Cerebellar nuclear complex (tissue), 1 donor: Measurements from ENCODE around the gene GKN2.

Experiments used
- DNase-seq, 2 experiments: peaks; one replicate each; lab custom pipeline; 2025; lab: John Stamatoyannopoulos, UW

The GKN2 gene, protein sequence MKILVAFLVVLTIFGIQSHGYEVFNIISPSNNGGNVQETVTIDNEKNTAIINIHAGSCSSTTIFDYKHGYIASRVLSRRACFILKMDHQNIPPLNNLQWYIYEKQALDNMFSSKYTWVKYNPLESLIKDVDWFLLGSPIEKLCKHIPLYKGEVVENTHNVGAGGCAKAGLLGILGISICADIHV

DNA sequence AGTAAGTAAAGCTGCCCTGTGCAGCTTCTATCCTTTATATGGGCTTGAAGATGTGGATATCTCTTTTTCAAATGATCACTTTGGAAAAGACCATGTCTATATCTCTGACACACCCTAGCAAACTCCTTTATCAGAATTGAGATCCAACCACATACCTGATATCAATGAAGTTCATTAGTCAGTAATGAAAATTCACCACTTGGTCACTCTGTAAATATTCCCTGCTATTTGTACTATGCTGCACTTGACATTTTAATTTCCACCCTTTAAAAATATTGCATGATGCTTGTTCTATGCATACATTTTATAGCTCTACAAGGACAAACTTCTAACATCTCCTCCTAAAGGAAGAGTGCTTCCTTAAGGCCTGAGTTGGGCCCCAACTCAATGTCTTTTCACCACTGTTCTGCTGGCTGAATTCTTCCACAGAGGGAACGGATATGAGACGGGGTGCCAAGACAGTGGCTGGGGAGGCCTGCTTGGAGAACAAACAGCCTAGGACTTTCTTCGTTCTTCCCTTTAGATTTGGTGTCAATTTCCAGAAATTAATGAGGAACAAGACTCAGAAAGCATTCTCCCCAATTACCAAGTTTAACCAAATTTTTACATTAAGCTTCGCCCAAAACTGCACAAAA, at the start of gene GKN2:
Gene GKN2, minus strand, starts transcription at position 7 of the 635 bp plus-strand sequence. CDS start 32 bp downstream, outside the sequence.
- DNase-seq: no peak

DNA sequence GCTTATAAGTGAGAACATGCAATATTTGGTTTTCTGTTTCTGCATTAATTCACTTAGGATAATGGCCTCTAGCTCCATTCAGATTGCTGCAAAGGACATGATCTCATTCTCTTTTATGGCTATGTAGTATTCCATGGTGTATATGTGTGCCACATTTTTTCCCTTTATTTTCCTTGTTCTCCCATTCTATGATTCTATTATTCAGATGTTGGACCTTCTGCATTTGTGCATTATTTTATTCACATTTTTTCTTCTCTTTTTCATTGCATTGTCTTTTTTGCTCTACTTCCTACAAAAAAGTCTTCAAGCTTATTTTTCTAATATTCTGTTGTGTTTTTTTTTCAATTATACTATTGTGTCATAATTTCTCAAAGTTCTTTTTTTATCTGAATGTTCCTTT, 49.2 kb upstream of the GKN2 start:
- no peak for DNase-seq

DNA sequence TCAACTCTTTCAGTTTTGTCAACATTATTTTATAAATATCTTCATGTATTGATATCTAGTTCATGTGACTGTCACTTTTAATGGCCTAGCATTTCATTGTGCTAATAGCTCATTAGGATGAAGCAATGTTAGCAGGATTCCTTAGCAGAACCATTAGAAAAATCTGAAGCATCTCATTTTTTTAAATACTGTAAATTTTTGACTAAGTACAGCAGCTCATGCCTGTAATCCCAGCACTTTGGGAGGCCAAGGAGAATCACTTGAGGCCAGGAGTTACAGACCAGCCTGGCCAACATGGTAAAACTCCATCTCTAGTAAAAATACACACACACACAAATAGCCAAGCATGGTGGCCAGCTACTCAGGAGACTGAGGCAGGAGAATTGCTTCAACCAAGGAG, 44.7 kb upstream of the GKN2 start:
- no peak for DNase-seq

DNA sequence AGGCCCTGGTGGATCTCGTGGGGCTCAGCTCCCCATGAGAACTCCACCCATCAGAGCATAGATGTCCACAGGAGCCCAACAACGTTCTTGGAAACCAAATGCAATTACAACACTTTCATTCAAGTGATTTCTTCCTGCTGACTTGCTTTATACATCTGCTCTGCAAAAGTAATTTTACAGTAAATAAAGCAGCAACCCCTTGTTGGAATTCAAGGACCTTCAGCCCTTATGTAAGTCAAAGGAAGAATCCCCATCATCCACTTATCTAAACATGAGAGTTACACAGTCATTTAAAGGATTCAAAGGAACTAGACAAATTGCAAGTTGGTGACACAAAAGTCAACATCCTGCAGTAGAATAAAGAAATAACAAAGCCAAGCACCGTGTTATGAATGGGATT, 43.2 kb upstream of the GKN2 start:
- DNase-seq: no peak

DNA sequence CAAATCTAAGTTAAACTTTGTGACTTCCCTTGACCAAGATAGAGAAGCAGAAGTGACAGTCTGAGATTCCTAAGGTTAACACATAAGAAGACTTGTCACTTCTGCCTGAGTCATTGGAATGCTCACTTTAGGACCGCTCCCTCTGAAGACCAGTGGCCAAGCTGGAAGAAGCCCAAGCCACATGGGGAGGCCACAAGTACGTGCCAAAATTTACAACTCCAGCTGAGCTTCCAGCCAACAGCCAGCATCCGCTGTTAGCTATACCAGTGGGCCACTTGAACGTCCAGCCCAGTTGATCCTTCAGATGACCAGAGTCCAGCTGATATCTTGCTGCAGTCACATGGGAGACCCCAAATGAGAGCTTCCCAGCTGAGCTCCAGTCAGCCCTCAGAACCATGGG, 42.2 kb upstream of the GKN2 start:
- DNase-seq: no peak

DNA sequence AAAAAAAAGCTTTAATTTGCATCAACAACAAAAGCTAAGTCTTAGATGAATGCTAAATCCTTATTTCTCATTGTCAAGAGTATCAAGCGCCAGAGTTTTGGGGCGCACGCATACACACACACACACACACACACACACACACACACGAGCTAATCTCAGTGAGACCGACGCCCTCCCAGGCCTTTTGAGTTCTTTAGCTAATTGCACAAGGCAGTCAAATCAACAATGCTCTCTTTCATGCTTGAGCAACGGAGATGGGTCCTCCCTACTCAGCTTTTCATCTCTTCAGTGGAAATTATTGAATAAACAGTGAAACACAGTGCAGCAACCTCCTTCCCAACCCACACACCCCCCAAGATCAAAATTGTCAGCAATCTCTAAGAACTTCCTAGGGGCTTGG, 41.0 kb upstream of the GKN2 start:
- DNase-seq: no peak

DNA sequence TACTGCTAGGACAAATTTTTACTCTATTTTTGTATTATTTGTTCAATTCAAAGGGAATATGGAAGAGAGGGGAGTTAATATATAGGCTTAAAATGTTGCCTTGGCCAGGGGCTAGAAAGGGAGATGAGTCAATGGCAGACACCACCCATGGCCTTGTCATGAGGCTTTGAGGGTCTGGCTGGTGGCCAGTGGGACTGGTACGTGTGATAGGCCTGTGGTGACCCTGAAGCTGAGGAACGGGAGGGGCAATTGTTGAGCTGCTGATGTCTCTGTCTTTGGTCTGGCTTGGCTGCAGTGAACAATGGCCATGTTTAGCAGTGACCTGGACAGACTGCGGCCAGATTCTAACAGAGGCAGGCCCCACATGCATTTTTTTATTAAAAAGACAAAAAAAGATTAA, 40.2 kb upstream of the GKN2 start:
- DNase-seq: no peak

DNA sequence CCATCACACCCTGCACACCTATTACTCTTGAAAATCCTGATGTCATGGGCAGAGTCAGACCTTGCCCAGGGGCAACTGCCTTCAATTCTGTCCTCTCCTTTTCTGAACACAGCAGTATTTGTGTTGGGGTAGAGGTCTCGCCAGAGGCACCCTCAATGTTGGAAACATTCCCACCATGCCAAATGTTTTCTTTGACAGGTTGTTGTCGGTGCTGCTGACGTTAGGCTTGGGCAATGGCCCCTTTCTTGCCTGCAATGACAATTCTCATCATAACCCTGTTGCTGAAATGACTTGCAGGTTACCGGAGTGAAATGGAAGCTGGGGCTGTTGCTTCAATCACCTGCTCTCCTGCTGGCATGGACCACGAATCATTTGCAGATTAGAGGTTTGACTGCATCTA, 39.6 kb upstream of the GKN2 start:
- no peak for DNase-seq

DNA sequence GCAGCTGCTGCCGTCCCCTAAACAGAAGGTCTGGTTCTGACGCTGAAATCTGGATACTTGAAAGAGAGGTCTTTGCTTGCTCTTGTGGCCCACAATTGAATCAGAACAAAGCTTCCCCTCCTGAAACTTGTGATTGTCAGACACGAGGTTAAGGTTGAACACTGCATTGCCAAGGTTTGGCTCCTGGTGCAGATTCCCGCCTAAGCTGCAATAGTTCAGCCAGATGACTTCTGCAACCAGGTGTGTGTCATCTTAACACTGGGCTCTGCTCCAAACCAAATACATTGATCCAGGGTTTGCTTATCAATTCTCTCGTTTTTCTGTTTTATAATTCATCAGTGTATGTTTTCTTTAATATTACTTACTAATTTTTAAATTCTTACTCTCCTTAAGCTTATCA, 36.3 kb upstream of the GKN2 start:
- DNase-seq: no peak

DNA sequence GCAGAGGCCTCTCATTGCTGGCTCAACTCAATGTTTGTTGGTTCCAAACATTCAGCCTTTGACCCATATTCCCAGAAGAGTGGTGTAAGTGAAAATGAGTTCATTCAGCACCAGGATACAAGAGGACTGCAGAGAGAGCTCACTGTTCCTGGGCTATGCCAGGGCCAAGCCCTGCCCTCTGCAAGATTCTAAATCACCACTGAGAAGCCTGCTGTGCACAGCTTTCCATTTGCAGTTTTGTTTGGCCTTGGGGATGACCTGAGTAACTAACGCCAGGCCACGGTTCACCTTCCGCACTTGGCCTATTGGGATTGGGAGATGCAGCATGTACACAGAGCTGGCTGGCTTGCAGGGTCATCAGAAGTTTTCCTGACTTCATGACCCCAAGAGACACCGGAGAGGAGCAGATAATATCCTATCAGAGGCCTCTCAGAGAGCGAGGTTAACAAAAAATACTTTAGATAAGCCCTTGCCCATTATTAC, 34.4 kb upstream of the GKN2 start:
- DNase-seq: no peak

DNA sequence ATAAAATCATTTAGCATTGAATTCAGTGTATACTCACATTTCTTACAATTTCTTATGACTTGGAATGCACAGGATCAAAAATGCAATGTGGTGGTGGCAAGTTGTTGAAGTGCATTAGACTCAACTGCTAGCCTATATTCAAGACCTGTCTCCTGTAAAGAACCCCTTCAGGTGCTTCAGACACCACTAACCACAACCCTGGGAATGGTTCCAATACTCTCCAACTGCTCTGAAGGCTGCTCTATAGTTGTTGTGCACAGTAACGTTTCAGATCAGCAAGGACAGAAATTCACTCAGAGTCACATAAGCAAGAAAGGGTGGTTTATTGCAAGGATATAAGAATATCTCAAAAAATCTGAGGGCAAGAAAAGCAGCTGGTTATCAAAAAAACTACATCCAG, 28.3 kb upstream of the GKN2 start:
- no peak for DNase-seq

DNA sequence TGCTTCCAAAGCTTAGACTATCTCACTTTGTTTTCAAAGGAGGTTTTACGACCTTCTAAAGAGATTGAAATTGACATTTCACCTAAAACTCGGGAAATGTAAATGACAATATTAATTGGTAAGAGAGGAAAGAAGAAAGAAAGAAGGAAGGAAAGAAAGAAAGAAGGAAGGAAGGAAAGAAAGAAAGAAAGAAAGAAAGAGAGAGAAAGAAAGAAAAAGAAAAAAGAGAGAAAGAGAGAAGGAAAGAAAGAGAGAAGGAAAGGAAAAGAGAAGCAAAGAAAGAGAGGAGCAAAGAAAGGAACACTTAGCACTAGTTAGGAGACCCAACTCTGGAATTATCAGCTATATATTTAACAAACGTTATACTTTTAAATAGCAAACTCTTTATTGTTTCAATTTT, 25.4 kb upstream of the GKN2 start:
- no peak for DNase-seq

DNA sequence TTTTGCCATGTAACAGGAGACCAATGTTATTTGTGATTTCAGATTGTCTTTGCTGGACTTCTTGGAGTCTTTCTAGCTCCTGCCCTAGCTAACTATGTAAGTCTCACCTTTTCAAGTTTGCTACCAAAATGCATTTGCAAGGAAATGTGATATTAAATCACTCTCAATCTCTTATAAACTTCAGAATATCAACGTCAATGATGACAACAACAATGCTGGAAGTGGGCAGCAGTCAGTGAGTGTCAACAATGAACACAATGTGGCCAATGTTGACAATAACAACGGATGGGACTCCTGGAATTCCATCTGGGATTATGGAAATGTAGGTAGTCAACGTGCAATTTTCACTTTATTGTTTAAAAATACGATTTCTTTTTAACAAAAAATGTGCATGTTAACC, 24.8 kb upstream of the GKN2 start:
- DNase-seq: no peak

DNA sequence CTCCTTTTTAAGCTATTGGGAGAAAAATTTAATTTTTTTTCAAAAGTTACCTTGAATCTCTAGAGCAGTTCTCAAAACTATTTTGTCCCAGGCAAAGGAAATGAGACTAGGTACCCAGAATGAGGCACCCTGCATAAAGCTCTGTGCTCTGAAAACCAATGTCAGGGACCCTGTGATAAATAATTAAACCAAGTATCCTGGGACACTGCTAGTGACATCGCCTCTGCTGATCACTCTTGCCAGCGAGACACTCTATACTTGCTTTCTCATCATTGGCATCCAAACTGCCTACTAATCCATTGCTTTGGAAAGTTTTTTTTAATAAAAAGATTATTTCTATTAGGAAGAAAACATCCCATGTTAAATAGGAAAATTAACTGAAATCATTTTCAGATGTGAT, 23.2 kb upstream of the GKN2 start:
- no peak for DNase-seq

DNA sequence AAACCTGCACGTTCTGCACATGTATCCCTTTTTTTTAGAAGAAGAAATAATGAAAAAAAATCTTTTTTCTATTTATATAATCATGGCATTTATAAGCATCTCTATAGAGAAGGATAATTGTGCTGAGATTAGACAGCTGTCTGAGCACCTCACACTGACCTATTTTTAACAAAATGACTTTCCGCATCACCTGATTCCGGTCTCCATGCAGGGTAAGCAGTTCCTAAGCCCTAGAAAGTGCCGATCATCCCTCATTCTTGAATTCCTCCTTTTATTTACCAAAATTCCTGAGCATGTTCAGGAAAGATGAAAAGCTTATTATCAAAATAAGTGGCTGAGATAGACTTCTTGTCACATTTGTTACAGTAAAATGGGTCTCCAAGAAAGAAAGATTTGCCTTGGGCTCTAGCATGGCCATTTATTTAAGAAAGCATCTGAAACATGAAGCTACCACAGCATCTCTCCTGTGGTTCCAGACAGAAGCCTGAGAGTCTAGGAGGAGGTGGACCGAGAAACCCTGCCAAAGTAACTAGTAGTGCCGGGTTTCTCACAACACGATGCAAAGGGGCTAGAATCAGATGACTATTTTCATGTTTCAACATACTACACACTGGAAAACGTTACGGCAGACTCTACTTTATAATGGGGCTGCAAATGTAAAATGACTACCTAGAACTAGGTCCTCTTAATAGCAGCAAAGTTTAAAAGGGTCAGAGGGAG, 22.4 kb upstream of the GKN2 start:
- DNase-seq: no peak

DNA sequence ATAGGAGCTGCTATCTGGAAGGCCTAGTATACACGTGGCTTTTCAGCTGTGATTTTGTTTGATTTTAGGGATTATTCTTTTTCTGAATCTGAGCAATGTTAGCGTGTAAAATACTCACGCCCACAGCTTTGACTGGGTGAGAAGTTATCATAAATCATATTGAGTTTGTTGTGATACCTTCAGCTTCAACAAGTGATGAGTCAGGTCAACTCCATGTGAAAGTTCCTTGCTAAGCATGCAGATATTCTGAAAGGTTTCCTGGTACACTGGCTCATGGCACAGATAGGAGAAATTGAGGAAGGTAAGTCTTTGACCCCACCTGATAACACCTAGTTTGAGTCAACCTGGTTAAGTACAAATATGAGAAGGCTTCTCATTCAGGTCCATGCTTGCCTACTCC, 21.6 kb upstream of the GKN2 start, which contains the start of gene GKN1:
Gene GKN1, plus strand, starts transcription at position 386 of the 400 bp plus-strand sequence. CDS start 42 bp downstream, outside the sequence.
- DNase-seq: no peak

DNA sequence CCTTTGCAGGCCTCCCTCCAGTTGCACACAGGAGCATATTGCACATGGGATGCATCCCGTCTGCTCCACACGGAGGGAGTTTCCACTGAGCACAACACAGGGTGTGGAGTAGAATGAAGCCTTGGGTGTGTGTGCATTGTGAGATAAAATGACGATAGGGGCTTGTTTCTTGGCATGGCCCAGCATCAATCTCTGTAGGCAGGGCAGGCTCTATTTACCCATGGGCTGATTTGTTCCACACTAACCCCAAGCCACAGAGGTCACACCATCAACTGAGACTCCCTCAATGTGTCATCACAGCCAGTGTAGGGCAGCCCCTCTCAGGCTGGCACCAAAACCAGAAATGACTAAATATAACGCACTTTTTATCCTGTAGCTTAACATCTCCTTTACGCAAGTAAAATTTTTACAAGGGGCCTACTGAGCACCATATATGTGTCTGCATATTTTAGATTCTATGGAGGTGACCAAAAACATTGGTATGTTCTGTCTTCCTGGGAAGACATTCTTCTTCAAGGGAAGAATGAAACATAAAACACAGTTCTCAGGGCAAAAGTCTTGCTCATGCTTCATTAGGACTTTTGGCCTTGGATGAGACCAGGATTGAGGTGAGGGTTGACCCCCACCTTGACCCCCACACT, 19.0 kb upstream of the GKN2 start:
- no peak for DNase-seq

DNA sequence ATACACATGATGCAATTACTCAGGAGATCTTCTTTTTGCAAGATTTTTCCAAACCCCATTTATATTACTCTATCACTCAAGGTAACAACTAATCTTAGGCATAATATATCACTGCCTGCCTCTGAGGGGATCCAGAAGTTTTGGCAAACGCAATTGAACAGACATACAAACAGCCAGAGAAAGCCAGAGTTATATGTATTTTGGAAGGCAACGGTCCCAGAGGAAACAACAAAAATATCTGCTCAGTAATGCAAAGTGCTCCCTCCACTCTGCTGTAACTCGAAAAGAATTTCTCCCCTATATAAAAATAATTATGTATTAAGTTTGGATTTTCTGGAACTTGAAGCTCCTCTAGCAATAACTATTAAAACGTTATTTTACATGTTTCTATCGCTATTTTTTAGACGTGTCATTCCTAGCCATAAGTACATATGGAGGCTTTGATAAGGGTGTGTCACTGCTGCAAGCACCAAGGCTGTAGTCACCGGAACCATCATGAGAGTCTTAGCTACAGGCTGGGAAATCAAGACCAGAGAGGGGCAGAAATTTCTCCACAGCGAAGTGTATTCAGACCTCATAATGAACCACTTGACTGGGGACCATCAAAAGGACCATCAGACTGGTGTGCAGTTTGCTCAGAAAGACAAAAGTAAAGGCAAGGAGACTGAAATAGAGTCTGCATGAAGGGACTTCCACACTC, 18.0 kb upstream of the GKN2 start:
- DNase-seq: no peak

DNA sequence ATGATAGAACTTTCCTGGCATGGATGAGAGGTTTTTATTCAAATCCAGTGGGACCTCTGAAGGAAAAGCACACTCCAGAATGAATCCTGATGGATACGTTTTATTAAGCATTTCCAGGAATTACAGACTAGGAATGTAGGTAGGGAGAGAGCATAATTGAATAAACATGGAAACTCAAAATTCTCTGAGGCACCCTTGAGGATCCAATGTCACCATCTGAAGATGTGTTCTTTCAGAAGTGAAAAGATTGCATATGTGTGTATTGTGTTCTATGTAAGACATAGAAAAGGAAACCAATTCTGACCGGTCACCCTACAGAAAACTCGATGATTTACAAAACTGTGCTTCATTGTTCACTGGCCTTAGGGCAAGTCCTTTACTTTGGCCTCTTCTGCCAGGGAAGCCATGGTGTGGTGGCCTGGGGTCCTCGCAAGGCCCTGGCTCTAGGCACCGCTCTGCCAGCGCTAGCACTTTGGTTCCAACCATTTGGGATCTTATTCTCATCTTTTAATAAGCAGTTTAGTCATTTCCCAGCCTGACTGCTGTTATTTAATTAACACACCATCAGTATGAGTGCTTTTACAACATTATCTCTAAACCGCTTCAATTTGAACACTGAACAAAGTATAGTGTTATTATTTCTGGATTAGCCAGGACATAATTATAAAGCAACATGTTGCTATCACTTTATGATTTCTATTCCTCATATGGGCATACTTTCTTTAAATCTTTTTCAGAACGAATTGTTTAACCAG, 17.2 kb upstream of the GKN2 start:
- no peak for DNase-seq

DNA sequence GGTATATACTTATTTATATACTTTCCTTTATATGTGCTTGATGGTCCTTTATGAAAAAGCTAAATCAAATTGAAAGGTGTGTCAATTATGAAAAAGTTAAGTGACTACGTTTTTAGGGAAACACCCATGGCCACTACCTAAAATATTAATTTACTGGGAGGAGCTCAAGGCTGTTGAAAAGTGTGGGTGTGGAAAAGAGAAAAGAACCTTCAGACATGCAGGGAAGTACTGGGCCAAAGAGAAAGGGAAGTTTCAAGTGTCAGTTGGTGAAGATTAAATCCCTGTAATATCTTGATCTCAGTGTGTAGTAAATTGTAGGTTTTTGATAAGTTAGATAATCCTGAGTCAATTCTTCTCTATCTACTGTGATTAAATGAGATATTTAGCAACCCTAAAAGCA, 15.5 kb upstream of the GKN2 start:
- no peak for DNase-seq

DNA sequence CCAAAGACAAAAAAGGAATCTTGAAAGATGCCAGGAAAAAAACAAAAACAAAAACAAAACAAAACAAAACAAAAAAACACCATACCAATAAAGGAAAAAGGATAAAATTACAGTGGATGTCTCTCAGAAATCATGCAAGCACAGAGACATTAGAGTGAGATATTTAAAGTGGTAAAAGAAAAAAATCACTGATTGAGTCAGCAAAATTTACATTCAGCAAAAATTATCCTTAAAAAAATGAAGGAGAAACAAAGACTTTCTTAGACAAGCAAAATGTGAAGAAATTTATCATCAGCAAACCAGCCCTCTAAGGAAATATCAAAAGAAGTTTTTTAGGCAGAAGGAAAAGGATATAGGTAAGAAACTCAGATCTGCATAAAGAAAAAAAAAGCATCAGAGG, 11.6 kb upstream of the GKN2 start:
- DNase-seq: no peak
